ENCODE results near the gene UNCX.
A peak's percentile ranks its signal among the peaks of the same experiment; 100 is the strongest.

The UNCX gene

DNA sequence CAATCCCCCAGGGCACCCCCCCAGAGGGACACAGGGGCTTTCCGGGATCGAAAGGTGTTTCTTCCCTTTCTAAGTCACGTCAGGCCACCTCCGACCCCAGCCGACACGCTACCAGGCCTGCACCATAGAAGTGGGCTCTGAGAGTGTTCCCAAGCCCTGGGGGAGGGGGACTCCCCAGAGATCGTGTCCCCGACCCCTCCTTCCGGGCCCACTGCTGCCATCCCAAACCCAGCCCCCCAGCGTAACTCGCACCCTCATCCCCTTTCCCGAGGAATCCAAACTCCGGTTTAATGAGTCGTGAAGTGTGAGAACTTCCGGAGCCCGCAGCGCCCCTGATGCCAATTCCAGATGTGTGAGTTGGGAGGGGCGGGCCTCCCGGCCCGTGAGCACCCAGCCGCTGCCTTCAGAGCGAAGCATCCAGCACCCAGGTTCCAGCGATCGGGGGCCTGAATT is 11.3 kb downstream of the UNCX start:
- DNase-seq (ENCODE audit: low spot score): no peak

DNA sequence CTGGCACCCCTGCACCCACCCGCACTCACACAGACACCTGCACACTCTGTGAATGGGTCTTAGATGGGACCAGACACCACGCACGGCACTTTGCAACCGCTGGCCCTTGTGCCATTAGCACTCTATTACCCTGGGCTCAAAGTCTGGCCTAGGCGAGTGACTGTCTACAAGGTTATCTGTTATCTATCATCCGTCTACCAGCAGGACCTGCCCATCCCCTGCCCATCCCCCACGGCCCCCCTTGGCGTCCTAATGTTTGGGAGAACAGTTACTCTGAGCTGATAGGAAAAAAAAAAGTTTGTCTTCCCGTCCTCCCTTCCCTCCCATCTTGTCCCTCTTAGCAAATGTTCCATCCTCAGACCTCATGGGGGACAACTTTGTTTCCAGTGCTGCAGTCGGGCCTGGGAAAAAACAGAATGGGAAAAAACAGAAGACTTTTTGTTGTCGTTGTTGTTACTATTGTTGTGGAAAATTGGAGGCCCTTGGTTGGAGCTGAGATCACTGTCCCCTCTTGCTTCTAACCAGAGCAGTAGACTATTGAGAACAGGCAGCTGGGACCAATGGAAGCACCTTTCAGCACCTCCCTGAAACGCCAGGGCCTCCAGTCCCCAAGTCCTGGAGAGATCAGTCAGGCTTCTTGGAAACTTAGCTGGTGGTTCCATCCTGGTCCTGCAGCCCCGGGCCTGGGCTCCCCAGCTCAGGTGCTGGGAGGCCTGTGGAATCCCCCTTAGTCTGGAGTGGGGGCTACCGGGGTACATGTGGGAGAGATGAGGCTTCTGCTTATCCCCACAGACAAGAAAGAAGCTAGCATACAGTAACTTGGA is 12.2 kb downstream of the UNCX start:
- DNase-seq (ENCODE audit: low spot score): no peak

DNA sequence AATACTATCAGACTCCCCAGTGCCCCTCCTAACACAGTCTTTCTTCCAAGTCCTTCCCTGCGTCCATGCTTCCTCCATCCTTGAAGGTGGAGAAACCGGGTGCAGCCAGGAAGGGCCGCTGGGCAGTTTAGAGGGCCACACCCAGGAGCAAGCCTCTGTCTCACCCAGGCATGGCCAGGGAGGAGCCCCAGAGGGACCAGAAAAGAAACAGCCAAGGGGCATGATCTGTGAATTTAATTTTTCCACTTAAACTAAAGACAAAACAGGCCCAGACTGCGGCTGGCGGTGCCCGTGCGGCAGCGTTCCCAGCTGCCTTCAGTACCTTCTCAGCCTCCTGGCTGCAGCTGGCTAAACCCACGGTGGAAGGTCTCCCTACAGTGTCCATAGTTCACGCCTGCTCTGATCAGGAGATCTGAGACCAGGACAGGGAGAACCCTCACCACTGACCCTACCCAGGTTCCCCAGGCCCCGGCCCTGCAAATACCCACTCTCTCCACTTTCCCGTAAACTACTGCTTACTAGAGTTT is 12.9 kb downstream of the UNCX start:
- no peak for DNase-seq (ENCODE audit: low spot score)

DNA sequence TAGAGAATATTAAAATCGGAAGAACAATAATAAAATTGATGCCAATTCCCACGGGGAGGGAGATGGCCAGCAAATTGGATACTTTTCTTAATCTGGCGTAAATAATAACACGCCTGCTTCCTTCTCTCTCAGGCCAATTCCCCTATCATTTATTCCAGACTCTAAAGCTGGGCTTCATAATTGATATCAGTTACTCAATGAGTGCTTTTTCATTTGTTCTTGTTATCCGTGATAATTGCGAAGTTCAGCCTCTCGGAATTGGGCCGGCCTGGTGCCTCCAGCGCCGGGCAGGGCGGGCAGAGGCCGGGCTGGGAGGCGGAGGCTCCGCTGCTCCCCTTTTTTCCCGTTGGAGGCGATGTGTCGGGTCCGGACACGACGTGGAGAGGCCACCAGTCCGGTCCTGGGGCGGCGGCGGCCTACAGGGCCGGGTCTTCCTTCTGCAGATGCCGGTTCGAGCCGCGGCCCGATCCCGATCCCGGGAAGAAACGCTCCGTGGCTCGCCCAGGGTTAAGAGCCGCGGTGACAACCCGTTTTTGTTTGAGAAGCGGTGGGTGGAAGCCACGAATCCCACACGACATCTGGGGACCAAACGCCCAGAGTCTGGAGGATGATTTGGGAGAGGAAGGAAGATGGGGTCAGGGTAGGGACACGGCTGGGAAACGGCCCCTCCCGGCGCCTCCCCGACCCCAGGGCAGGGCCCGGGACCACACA is 13.6 kb downstream of the UNCX start:
- DNase-seq (ENCODE audit: low spot score): no peak

DNA sequence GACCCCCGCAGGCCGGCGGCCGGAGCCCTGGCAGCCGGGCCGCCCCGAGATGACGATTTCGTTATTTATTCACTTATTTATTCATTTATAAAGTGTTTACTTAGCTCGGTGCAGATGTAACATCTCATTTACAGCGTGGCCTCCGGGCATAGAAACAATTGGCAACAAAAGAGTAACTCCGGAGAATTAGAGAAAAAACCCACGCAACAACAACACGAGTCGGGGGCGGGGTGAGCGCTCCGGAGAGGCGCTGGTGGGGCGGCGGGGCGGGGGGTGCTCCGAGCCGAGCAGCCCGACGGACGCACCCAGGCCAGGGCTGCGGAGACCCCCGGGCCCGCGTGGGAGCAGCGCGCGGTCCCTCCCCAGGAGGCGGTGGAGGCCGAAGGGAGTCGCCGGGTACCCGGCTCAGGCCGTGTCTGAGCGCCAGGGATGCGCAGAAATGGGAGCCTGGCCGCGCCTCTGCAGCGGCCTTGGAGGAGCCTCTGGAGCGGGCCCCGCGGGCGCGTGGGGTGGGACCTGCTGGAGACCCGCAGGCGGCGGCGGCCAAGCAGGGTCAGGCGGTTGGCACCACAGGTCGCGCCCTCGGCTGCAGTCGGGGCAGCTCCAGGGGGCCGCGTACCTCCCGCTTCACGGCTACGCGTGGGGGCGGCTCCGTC is 14.3 kb downstream of the UNCX start:
- DNase-seq (ENCODE audit: low spot score): no peak

DNA sequence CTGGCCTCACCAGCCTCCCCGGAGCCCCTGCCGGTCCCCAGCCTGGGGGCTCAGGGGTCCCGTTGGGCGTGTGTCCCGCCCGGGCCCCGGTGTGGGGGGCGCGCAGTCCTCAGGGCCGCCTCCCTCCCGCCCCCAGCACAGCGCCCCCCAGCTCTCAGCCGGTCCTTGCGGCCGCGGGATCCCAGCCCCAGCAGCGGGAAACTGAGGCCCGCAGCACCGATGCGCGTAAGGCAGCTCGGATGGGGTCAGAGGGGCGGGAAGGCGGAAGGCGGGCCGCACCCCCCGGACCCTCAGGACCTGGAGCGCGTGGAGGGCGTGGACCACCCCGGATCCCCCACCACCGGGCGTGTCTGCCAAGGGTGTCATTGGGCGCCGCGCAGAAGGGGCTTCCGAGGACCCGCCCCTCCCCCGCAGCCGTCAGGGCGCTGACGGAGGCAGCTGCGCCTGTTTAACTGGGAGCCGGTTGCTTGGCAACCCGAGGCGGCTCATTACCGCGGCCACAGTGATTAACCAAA is 14.9 kb downstream of the UNCX start:
- DNase-seq (ENCODE audit: low spot score): peak; percentile 75

DNA sequence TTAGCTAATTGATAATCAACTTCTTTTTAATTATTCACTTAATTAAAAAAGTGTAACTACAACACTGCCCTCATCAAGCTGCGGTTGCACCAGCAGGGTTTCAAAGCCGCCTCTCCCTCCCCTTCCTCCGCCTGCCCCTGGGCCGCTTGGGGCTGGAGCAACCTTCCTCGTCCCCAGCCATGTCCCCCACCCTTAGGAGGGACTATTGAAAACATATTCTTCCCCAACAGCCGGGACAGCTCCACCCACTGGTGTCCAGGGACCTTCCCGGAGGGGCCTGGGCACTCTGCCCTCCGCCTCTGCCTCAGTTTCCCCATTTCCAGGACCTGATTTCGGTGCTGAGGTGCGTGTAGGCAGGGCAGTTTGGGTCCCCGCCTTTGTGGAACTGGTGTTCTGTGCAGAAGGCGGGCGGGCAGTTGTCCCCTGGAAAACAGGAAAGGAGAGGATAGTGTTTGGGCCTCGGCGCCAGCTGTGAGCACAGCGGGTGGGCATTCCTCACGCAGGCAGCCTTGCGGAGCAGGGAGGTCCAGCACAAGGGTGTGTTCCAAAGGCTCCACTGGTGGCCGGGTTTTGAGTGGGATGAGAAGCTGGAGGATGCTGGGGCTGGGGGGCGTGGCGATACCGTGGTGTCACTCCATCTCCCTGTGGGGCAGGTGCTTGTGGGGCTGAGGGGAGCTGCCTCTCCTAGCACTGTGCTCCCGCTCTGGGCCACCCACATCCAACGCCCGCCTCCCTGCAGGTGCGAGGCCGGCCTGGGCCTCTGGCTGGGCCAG is 15.7 kb downstream of the UNCX start:
- peak; percentile 76 for DNase-seq (ENCODE audit: low spot score)

DNA sequence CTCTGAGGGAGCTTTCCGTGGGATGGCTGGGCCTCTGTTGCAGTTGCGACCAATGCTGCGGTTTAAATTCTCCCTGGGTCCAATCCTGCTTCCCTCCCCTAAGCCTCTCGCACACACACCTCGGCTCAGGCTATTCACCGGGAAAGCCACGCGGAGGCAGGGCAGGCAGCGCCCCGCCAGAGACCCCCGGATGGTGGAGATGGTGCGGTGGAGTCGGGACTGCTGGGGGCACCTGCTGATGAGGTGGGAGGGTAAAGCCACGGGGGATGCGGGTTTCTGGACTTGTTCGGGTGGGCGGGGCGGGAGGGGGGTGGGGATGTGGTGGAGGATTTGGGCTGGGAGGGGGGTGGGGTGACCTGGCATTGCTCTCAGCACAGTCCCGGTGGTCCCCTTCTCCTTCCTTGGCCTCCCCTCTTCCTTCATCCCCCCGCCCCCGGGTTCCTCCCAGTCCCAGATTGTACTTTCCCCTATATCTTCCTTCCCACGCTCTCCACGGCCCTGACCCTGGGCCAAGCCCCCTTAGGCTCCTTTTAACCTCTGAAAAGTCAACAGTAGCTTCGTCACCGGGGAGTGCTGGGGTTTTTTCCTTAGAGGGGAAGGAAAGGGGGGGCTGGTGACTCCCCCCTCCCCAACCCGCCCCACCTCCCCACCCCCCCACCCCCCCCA is 16.4 kb downstream of the UNCX start:
- no peak for DNase-seq (ENCODE audit: low spot score)

DNA sequence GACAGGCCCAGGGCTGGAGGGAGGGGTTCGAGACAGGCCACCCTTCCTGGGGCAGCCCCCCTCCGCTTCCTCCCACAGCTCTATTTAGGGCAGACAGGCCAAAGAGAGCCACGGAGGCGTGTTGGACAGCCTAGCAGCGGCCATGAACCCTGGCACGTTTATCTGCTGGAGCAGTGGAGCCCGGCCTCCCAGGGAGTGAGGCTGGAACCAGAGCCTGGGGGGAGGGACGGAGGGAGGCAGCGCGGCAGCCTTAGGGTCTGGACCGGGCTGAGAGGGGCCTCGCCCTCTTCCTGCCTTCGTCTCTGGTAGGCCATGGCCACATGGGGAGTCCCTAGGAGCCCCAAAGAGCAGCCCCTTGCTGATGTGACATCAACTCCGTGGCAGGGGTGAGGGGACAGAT is 17.1 kb downstream of the UNCX start:
- no peak for DNase-seq (ENCODE audit: low spot score)

DNA sequence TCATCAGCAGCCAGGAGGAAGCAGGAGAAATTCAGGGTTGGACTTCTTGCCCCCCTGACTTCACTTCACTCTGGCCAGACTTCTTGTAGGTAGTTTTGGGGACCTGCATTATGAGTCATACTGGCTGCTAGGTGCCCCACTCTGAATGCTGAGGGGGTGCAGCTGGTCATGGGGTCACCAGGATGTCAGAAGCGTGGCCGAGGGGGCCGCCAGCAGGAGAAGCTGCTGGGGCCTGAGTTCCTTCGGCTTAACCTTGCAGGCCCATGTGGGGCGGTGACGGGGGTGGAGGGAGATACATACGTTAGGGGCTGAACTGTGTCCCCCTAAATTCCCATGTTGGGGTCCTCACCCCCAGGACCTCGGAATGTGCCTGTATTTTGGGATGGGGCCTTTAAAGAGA is 18.2 kb downstream of the UNCX start:
- DNase-seq (ENCODE audit: low spot score): no peak

DNA sequence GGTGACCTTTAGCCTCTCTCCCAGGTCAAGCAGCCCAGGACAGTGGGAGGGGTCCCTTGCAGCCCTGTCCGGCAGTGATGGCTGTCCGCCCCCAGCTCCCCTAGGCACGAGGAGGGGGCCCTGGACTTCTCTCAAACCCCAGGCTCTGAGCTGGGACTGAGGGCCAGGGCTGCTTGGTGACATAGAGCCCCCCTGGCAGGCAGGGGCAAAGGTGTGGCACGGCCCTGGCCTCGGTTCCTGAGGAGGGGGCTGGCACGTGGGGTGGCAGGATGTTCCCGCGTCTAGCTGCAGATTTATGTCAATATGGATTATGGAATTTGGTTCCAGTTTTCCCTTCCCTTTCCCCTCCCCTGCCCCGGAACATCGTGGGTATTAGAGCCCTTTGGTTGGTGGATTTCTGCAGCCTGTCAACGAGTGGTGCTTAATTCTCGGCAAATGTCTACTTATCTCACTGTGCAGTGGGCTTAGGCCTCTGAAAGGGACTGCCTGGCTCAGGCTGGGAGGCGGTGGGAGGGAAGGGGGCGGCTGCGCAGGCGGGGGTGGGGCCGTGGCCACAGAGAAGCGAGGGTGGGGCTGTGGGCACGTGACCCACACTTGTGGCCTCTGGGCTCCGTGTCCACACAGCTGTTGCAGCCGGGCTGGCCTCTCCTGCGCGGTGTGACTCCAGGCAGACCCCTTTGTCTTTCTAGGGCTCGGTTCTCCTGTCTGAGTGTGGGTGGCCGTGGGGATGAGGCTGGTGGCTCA is 19.3 kb downstream of the UNCX start:
- DNase-seq (ENCODE audit: low spot score): no peak

DNA sequence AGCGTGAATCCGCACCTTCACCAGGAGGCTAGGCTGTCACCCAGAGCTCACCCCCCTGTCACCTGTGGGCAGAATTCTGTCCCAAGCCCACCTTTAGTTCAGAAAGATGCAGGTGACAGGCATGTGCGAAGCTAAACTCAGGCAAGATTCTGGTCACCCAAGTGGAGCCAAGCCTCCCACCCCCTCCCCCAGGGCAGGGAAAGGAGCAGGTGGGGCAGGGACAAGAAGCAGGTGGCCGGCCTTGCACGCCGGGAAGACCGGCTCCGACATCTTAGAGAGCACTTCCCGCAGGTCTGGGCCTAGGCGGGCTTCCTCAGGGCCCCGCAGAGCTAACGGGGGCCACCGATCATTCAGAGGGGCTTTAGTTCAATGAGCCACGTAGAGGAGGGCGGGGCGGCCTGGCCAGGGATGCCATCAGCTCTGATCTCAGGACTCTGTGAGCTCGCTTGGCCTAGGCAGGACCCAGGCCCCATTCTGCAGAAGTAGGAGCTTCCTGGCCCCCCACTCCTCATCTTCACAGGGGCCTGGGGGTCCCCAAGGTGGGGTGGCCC is 19.9 kb downstream of the UNCX start:
- DNase-seq (ENCODE audit: low spot score): no peak

DNA sequence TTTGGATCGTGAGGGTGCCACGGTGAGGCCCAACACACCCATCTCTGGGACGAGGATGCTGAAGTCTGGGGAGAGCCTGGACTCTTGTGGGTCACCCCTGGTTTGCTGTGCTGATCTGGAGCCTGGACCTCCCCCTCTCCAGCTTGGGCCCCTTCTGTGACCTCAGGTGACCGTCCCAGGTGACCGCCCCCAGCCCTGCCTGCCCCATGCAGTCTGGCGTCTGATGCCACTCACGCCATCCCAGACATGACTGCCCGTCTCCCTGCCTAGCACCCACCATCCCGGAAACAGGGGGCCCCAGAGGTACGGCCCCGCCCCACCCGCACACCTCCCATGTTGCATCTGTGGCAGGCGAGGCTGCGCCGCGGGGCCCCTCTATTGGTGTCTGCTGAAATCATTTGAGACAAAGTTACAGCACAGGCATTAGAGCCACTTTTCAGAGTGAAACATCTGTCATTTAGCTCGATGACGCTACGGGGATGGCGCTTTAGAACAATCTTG is 21.1 kb downstream of the UNCX start:
- DNase-seq (ENCODE audit: low spot score): no peak

DNA sequence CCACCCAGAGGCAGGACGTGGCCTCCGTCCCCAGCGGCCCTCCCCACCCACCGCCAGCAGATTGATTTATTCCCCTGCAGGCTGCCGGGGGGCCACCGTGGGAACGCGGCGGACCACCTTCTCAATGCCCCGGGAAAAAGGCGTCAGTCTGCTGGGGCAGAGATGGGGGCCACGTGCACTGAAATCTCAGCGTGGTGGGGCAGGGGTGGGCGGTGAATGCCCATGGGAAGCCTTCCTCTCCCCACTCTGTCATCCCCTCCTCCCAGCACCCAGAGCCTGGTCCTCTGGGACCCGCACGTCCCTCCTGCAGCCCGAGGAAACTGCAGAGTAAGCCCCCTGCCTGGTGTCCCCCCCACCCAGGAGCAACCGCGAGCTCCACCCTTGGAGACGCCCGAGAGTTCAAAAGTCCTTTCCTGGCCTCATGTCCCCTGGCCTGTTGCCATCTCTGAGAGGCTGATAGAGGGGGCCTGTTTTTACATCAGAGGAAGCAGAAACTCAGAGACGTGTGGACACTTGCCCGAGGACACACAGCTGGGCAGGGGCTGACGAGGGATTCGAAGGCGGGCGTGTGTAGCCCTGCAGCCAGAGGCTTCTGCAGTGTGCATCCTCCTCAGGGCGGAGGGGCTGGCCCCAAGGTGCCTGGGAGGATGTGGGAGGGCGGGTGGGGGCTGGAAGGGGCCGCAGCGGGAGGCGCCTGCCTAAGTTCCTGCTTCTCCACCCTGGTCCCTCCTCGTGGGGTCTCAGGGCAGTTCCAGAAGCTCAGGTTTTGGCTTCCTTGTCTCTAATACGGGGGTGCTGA is 21.8 kb downstream of the UNCX start:
- DNase-seq (ENCODE audit: low spot score): no peak

DNA sequence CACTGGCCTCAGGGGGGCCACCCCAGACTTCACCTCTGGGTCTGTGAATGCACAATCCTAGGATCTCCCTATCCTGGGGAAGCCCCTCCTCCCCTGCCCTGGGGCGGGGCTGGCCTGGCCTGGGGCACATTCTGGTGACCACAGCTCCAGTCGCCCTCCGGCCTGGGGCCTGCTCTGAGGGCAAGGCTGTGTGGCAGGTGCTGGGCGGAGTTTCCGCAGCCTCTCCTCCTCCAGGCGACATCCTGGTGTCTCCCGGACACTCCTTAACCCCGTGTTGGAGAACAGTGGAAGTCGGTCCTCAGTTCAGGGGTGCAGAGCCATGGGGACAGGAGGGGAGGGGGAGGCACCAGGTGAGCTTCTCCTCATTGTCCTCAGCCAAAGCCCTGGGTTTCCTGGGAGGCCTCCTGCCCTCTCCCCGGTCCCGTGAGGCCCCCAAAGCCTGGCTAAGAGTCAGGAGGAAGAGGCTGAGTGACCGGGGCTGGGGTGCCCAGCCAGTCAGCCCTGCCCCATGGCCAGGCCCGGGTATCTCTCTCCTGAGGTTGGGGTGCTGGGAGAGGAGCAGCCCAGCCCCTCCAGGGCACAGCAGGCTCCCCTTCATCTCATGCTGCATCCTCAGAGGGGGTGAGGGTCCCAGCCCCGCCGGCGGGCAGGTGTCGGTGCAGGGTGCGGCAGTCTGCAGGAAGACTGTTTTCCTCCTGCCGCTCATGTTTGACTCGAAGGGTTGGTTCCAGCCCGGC is 22.6 kb downstream of the UNCX start:
- no peak for DNase-seq (ENCODE audit: low spot score)

DNA sequence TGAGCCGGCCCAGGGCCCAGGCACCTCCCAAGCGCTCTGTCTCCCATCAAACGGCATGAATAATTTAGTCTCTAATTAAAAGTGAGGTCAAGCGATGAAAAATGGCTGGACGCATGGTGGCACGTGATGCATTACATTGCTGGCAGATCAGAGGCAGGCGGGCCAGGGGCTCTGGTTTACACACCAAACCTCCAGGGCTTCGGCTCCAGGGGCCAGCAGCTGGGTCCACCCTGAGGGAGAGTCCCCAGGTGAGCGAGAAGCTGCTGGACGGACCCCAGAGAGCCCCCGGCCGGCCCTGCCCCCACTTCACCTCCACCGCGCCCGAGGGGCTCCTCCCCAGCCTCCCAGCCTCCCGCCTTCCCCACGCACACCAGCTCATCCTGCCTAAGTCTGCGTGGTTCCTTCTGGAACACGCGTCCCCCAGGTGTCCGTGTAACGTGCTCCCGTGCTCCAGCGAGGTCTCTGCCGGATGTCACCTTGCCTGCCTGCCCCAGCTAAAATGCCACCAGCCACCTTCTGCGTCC is 23.2 kb downstream of the UNCX start:
- no peak for DNase-seq (ENCODE audit: low spot score)

DNA sequence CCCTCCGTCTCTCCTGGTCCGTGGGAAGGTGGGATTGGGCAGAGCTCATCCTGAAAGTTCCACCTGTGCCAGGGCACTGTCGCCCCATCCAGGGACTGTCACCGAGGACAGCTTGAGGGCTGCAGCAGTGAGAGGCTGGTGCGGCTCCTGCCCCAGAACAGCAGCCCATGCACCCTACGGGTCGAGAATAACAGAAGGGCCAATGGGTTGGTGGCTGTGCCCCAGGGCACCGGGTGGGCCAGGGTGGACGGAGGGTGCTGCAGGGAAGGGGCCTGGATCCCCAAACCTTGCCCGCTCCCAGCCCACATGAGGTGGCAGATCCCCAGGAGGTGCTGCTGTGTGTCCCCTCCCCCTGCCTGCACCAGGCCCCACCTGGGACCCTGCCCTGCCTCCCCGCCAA is 23.9 kb downstream of the UNCX start:
- DNase-seq (ENCODE audit: low spot score): no peak

DNA sequence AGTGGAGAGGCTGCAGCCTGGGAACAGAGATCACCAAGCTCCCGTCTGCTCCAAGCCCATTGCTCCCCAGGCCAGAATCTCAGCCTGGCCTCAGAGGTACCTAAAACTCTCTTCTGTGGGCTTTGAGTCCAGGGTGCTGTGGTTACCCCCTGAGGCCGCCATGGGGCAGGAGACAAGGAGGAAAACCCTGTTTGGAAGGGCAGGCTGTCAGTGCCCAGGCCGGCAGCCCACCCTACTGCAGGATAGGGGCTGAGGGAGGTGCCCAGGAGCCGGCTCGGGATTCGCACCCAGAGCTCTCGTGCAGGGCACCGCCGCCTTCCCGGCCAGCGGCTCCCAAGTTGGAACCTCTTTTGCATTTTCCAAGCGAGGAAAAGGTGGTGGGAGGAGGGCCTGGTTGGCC is 24.5 kb downstream of the UNCX start:
- DNase-seq (ENCODE audit: low spot score): no peak

Data from ecto neural progenitor cell (in vitro differentiated cells).